Measurements from ENCODE around the gene ASB3.

The ASB3 gene

GRCh38 chr2:53630026-53630606, 156.6 kb downstream of the ASB3 start:
- TF ChIP-seq, protein P1, sequence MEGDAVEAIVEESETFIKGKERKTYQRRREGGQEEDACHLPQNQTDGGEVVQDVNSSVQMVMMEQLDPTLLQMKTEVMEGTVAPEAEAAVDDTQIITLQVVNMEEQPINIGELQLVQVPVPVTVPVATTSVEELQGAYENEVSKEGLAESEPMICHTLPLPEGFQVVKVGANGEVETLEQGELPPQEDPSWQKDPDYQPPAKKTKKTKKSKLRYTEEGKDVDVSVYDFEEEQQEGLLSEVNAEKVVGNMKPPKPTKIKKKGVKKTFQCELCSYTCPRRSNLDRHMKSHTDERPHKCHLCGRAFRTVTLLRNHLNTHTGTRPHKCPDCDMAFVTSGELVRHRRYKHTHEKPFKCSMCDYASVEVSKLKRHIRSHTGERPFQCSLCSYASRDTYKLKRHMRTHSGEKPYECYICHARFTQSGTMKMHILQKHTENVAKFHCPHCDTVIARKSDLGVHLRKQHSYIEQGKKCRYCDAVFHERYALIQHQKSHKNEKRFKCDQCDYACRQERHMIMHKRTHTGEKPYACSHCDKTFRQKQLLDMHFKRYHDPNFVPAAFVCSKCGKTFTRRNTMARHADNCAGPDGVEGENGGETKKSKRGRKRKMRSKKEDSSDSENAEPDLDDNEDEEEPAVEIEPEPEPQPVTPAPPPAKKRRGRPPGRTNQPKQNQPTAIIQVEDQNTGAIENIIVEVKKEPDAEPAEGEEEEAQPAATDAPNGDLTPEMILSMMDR (IDR thresholded peaks at IDR 0.05; ENCODE audit: low read depth, low read length, missing control alignments), result no peak
- H3K36me3 ChIP-seq (replicated peaks), result no peaks in the 10 kb centered on the region
- in situ Hi-C loops (cut with HindIII; ENCODE audit: low pct_ligation_motif_present, low sequenced_read_pairs), result no loop called here
- no peak overlapping the region for H3K4me3 ChIP-seq (ENCODE audit: low read depth, low read length)
- no peaks in the 10 kb centered on the region for H3K27me3 ChIP-seq (replicated peaks)
- no peak overlapping the region for H3K27ac ChIP-seq
- DNase-seq, result no peak

DNA sequence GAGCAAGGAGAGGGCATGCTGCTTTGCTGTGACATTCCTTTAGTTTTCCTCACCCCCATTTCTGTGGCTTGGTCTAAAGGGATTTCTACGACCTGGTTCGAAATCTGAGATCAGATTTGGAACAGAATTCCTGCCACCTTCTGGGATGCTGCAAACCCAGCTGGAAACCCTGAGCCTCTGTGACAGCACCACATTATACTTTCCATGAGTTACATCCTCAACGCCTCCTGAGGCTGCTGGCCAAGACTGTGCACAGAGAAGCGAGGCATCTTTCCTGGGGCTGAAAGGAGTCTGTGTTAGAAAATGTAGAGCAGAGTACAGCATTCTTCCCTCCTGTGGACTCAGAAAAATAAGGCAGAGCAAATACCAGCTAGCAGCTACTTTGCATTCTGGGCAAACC, 157.3 kb downstream of the ASB3 start:
- DNase-seq, result no peak
- H3K27me3 ChIP-seq (replicated peaks), result no peaks in the 10 kb centered on the region
- no peak overlapping the region for H3K27ac ChIP-seq
- in situ Hi-C loops (cut with HindIII; ENCODE audit: low pct_ligation_motif_present, low sequenced_read_pairs), result no loop called here
- H3K4me3 ChIP-seq (ENCODE audit: low read depth, low read length), result no peak overlapping the region
- H3K36me3 ChIP-seq (replicated peaks), result no peaks in the 10 kb centered on the region
- TF ChIP-seq, protein P1 (IDR thresholded peaks at IDR 0.05; ENCODE audit: low read depth, low read length, missing control alignments), result no peak

DNA sequence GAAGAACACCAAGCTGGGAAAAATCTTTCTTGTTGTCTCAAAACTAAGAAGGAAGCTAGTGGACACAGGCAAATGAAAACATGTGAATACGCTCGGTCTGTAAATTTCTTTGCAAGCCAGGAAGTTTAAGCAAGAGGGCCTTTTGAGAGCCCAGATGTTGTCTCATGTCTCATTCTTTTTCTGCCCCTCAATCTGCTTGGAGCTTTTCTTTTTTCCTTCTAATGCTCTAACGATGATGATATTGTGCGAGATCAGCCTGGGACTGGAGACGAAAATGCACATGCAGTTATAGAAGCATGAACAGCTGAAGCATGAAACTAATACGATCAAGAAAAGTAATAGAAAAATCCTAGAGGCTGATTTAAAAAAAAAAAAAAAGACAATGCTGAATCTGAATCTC, 157.8 kb downstream of the ASB3 start:
- Histone ChIP-seq H3K27me3 (replicated peaks) (no peaks in the 10 kb centered on the region), H3K4me3 (ENCODE audit: low read depth, low read length) (no peak overlapping the region), H3K36me3 (replicated peaks) (no peaks in the 10 kb centered on the region), H3K27ac (no peak overlapping the region)
- TF ChIP-seq, protein P1 (IDR thresholded peaks at IDR 0.05; ENCODE audit: low read depth, low read length, missing control alignments), result no peak
- in situ Hi-C loops (cut with HindIII; ENCODE audit: low pct_ligation_motif_present, low sequenced_read_pairs), result no loop called here
- no peak for DNase-seq

DNA sequence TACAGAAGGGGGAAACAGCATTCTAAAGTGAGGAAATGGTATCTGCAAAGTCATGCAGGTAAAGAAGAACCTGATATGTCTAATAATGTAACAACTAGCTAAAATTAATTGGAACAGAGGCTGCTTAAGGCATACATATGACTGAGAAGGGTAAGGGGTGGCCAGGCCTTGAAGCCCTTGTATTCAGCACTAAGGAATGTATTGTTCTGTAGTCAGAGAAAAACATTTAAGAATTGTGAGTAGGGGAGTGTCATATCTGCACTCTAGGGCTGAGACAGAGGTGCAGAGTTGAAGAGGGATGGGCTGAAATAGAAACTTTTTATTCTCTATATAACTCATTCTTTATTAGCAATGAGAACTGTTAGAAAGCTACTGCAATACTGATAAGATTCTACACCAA, 164.6 kb downstream of the ASB3 start:
- TF ChIP-seq, protein P1 (IDR thresholded peaks at IDR 0.05; ENCODE audit: low read depth, low read length, missing control alignments), result no peak
- H3K27ac ChIP-seq, result no peak overlapping the region
- DNase-seq, result no peak
- H3K36me3 ChIP-seq (replicated peaks), result no peaks in the 10 kb centered on the region
- in situ Hi-C loops (cut with HindIII; ENCODE audit: low pct_ligation_motif_present, low sequenced_read_pairs), result no loop called here
- H3K4me3 ChIP-seq (ENCODE audit: low read depth, low read length), result no peak overlapping the region
- no peaks in the 10 kb centered on the region for H3K27me3 ChIP-seq (replicated peaks)

GRCh38 chr2:53620981-53621380, 165.8 kb downstream of the ASB3 start:
- no peaks in the 10 kb centered on the region for H3K27me3 ChIP-seq (replicated peaks)
- no peaks in the 10 kb centered on the region for H3K36me3 ChIP-seq (replicated peaks)
- DNase-seq, result no peak
- no peak overlapping the region for H3K4me3 ChIP-seq (ENCODE audit: low read depth, low read length)
- in situ Hi-C loops (cut with HindIII; ENCODE audit: low pct_ligation_motif_present, low sequenced_read_pairs), result no loop called here
- H3K27ac ChIP-seq, result no peak overlapping the region
- TF ChIP-seq, protein P1 (IDR thresholded peaks at IDR 0.05; ENCODE audit: low read depth, low read length, missing control alignments), result no peak

Measured in brain microvascular endothelial cell (primary cell).